ENCODE results near the gene GTF2A1. TPM values are rescaled to one million over a fixed set of nuclear protein-coding genes. Genes with fewer than 3 reads are reported as not detected.

Gene GTF2A1
- total RNA-seq, 1 experiment from 2014 or later = 24.4 TPM

- no peak overlapping the region for H2AFZ ChIP-seq (ENCODE audit: low read length)
- BruUV-seq (replicated peaks) = no TSS peak
These were observed 88.3 kb downstream of the GTF2A1 start for GRCh38 chr14:81132468-81132867.

GRCh38 chr14:81129242-81129641 is 91.5 kb downstream of the GTF2A1 start:
- no peak overlapping the region for H3K4me3 ChIP-seq (ENCODE audit: low read length)
- no peak for ATAC-seq
- H3K27me3 ChIP-seq (ENCODE audit: low read length) = peaks cover 13% of the 10 kb centered on the region
- no peaks in the 10 kb centered on the region for H4K20me1 ChIP-seq (ENCODE audit: low read length)
- intact Hi-C loops (cut with micrococcal nuclease) = no loop called here
- ChIA-PET POLR2A (ENCODE audit: unreplicated experiment) (no interaction called here), CTCF (no interaction called here)
- no peak for TF ChIP-seq EZH2phosphoT487 (IDR thresholded peaks at IDR 0.05; ENCODE audit: borderline replicate concordance, low read length)
- no peak for DNase-seq
- no peak overlapping the region for H3K27ac ChIP-seq (ENCODE audit: low read length)
- no peaks in the 10 kb centered on the region for H3F3A ChIP-seq (ENCODE audit: low read length, unreplicated experiment)
- H3K9me3 ChIP-seq (ENCODE audit: low read length) = no peaks in the 10 kb centered on the region
- H3K36me3 ChIP-seq (ENCODE audit: low read depth, low read length) = no peaks in the 10 kb centered on the region; the same call in 1 of the 2 replicates
- H3K4me1 ChIP-seq (ENCODE audit: insufficient read depth, low read length) = no peaks in the 10 kb centered on the region
- no TSS peak for BruUV-seq (replicated peaks)
- H3K9me2 ChIP-seq (replicated peaks; ENCODE audit: low read length) = no peaks in the 10 kb centered on the region
- H2AFZ ChIP-seq (ENCODE audit: low read length) = no peak overlapping the region
- H3K4me2 ChIP-seq (ENCODE audit: low read length) = no peak overlapping the region
- no peak overlapping the region for H3K9ac ChIP-seq (ENCODE audit: low read length)
- H3K79me2 ChIP-seq (ENCODE audit: low read length) = no peaks in the 10 kb centered on the region

More at GRCh38 chr14:81132468-81132867, 88.3 kb downstream of the GTF2A1 start:
- Histone ChIP-seq H3K9me2 (replicated peaks; ENCODE audit: low read length) (no peaks in the 10 kb centered on the region), H3K4me3 (ENCODE audit: low read length) (no peak overlapping the region), H3F3A (ENCODE audit: low read length, unreplicated experiment) (no peaks in the 10 kb centered on the region), H3K27ac (ENCODE audit: low read length) (no peak overlapping the region), H3K79me2 (ENCODE audit: low read length) (no peaks in the 10 kb centered on the region), H3K9ac (ENCODE audit: low read length) (no peak overlapping the region), H3K4me2 (ENCODE audit: low read length) (no peak overlapping the region), H3K4me1 (ENCODE audit: insufficient read depth, low read length) (no peaks in the 10 kb centered on the region), H3K9me3 (ENCODE audit: low read length) (no peaks in the 10 kb centered on the region), H4K20me1 (ENCODE audit: low read length) (no peaks in the 10 kb centered on the region), H3K27me3 (ENCODE audit: low read length) (peaks cover 13% of the 10 kb centered on the region), H3K36me3 (ENCODE audit: low read depth, low read length) (no peaks in the 10 kb centered on the region)
- ATAC-seq (no peak), DNase-seq (no peak)
- POLR2A ChIA-PET (ENCODE audit: unreplicated experiment) = no interaction called here
- CTCF ChIA-PET = no interaction called here
- intact Hi-C loops (cut with micrococcal nuclease) = no loop called here
- TF ChIP-seq EZH2phosphoT487 (IDR thresholded peaks at IDR 0.05; ENCODE audit: borderline replicate concordance, low read length) = no peak
- TF ChIP-seq CTCF (conservative IDR thresholded peaks at IDR 0.05; ENCODE audit: low read depth, low read length) = no peak
- TF ChIP-seq EZH2 (IDR thresholded peaks at IDR 0.05; ENCODE audit: low read length, unreplicated experiment) = no peak

GRCh38 chr14:81127785-81128184 is 93.0 kb downstream of the GTF2A1 start:
- no peak for TF ChIP-seq CTCF (conservative IDR thresholded peaks at IDR 0.05; ENCODE audit: low read depth, low read length)
- TF ChIP-seq EZH2phosphoT487 (IDR thresholded peaks at IDR 0.05; ENCODE audit: borderline replicate concordance, low read length) = no peak
- TF ChIP-seq EZH2 (IDR thresholded peaks at IDR 0.05; ENCODE audit: low read length, unreplicated experiment) = no peak
- Histone ChIP-seq H3K9ac (ENCODE audit: low read length) (no peak overlapping the region), H3K36me3 (ENCODE audit: low read depth, low read length) (no peaks in the 10 kb centered on the region; the same call in 1 of the 2 replicates), H3K4me3 (ENCODE audit: low read length) (no peak overlapping the region), H3K27me3 (ENCODE audit: low read length) (peaks cover 5% of the 10 kb centered on the region; the same call in 1 of the 2 replicates), H3F3A (ENCODE audit: low read length, unreplicated experiment) (no peaks in the 10 kb centered on the region), H2AFZ (ENCODE audit: low read length) (no peak overlapping the region), H3K27ac (ENCODE audit: low read length) (no peak overlapping the region), H3K4me1 (ENCODE audit: insufficient read depth, low read length) (no peaks in the 10 kb centered on the region), H3K4me2 (ENCODE audit: low read length) (no peak overlapping the region), H3K79me2 (ENCODE audit: low read length) (no peaks in the 10 kb centered on the region), H3K9me3 (ENCODE audit: low read length) (no peaks in the 10 kb centered on the region), H4K20me1 (ENCODE audit: low read length) (no peaks in the 10 kb centered on the region), H3K9me2 (replicated peaks; ENCODE audit: low read length) (no peaks in the 10 kb centered on the region)
- POLR2A ChIA-PET (ENCODE audit: unreplicated experiment) = no interaction called here
- no TSS peak for BruUV-seq (replicated peaks)
- CTCF ChIA-PET = no interaction called here
- intact Hi-C loops (cut with micrococcal nuclease) = loop anchor here (2.0 kb wide), 1 partner anchor 21 kb away; no protein-coding TSS in a partner anchor
- DNase-seq = no peak
- ATAC-seq = no peak
